H1 (cell line): ENCODE data around the gene ARHGDIG. TPM values are rescaled to one million over a fixed set of nuclear protein-coding genes. Genes with fewer than 3 reads are reported as not detected.

Experiments
- CTCF ChIA-PET: fragments of 300-600 bp; sonication (Branson Sonifier 250); formaldehyde crosslinking; loops from one replicate; lab custom pipeline; 2021; ENCODE audit not compliant: partially characterized antibody; lab: Charles Lee
- POLR2A ChIA-PET: fragments of 300-600 bp; sonication (Branson Sonifier 250); formaldehyde crosslinking; loops from one replicate; lab custom pipeline; 2021; ENCODE audit warnings: inconsistent platforms; ENCODE audit not compliant: partially characterized antibody; lab: Charles Lee
- DNase-seq, 2 experiments: peaks; one replicate each; pipeline versions ENCODE4 v3.0.0 to v3.0.0-alpha.2; 2010 to 2022; ENCODE audit warnings: low spot score in 2 of 2, low read depth in 1 of 2, mixed read lengths in 1 of 2
- FAIRE-seq: peaks from 2 replicates; lab custom pipeline; 2011; peaks lifted over from hg19 to GRCh38; lab: Jason Lieb, UNC
- H2AFZ ChIP-seq: 2 replicates; pipeline ENCODE4 v1.8.1; 2012; ENCODE audit warnings: low read length, inconsistent platforms
- H2AK5ac ChIP-seq: 2 replicates; pipeline ENCODE4 v1.6.1; 2013; ENCODE audit warnings: low read depth, low read length
- H2BK120ac ChIP-seq: replicated peaks from 2 replicates; pipeline ENCODE3; 2013; ENCODE audit warnings: low read depth, low read length, inconsistent platforms
- H2BK12ac ChIP-seq: 2 replicates; pipeline ENCODE4 v1.6.1; 2013; ENCODE audit warnings: low read depth, low read length
- H2BK15ac ChIP-seq: 2 replicates; pipeline ENCODE4 v1.6.1; 2013; ENCODE audit warnings: low read length
- H2BK20ac ChIP-seq: 2 replicates; pipeline ENCODE4 v1.6.1; 2013; ENCODE audit warnings: low read length
- H2BK5ac ChIP-seq: 2 replicates; pipeline ENCODE4 v1.6.1; 2013; ENCODE audit warnings: low read depth, low read length
- H3K14ac ChIP-seq: 2 replicates; pipeline ENCODE4 v1.6.1; 2013; ENCODE audit warnings: inconsistent platforms; ENCODE audit not compliant: insufficient read length
- H3K18ac ChIP-seq: 2 replicates; pipeline ENCODE4 v1.6.1; 2013; ENCODE audit warnings: low read length; ENCODE audit errors: extremely low read depth
- H3K23ac ChIP-seq: 2 replicates; pipeline ENCODE4 v1.6.1; 2013; ENCODE audit warnings: inconsistent platforms; ENCODE audit not compliant: insufficient read length
- H3K23me2 ChIP-seq: 2 replicates; pipeline ENCODE4 v1.6.1; 2013; ENCODE audit warnings: low read depth, low read length
- H3K27ac ChIP-seq: 2 replicates; pipeline ENCODE4 v1.6.1; 2011; ENCODE audit warnings: low read depth, low read length, inconsistent platforms
- H3K27me3 ChIP-seq, 4 experiments: replicated peaks in 1 of 4; 1 replicate in 1 of 4; 2 replicates in 3 of 4; pipeline versions ENCODE4 v1.6.1 to v1.8.1; 2011 to 2013; ENCODE audit warnings: low read length in 3 of 4, mild to moderate bottlenecking in 3 of 4, inconsistent platforms in 2 of 4, mixed read lengths in 2 of 4, moderate library complexity in 1 of 4; ENCODE audit not compliant: control insufficient read depth in 3 of 4, insufficient read depth in 3 of 4; ENCODE audit errors: extremely low read depth in 1 of 4
- H3K36me3 ChIP-seq, 4 experiments: 2 replicates each; pipeline versions ENCODE4 v1.6.1 to v1.8.1; 2011 to 2013; ENCODE audit warnings: mild to moderate bottlenecking in 4 of 4, low read length in 3 of 4, moderate library complexity in 2 of 4, control low read depth in 1 of 4, inconsistent platforms in 1 of 4; ENCODE audit not compliant: insufficient read depth in 4 of 4, control insufficient read depth in 2 of 4
- H3K4ac ChIP-seq: replicated peaks from 2 replicates; pipeline ENCODE3; 2013; ENCODE audit warnings: low read length, low read depth, mixed read lengths, inconsistent platforms; ENCODE audit not compliant: insufficient read length
- H3K4me1 ChIP-seq, 4 experiments: replicated peaks in 1 of 4; 1 replicate in 1 of 4; 2 replicates in 3 of 4; pipeline versions ENCODE4 v1.6.1 to v1.8.1; 2011 to 2013; ENCODE audit warnings: low read length in 3 of 4, inconsistent platforms in 2 of 4, mixed read lengths in 1 of 4; ENCODE audit not compliant: insufficient read depth in 4 of 4, control insufficient read depth in 3 of 4
- H3K4me2 ChIP-seq, 2 experiments: 2 replicates each; pipeline versions ENCODE4 v1.6.1 to v1.8.1; 2011 to 2013; ENCODE audit warnings: low read depth in 2 of 2, low read length in 2 of 2, control low read depth in 1 of 2, inconsistent platforms in 1 of 2, mild to moderate bottlenecking in 1 of 2; ENCODE audit not compliant: insufficient read depth in 1 of 2
- H3K4me3 ChIP-seq, 4 experiments: fragments of 200-600, 300-600 bp in 1 of 4; sonication (generic), shearing (Covaris generic), sonication (Bioruptor Twin) in 1 of 4; 2 replicates each; pipeline versions ENCODE4 v1.5.1 to v1.8.1; 2011 to 2016; ENCODE audit warnings: low read length in 4 of 4, low read depth in 3 of 4, control low read depth in 2 of 4, inconsistent platforms in 2 of 4, mild to moderate bottlenecking in 2 of 4, mixed read lengths in 1 of 4, moderate library complexity in 1 of 4; ENCODE audit not compliant: insufficient read depth in 2 of 4; ENCODE audit errors: extremely low read depth in 1 of 4
- H3K56ac ChIP-seq: replicated peaks from 2 replicates; pipeline ENCODE3; 2013; ENCODE audit warnings: low read depth, mild to moderate bottlenecking, mixed read lengths, low read length, inconsistent platforms; ENCODE audit not compliant: insufficient read length
- H3K79me1 ChIP-seq: 2 replicates; pipeline ENCODE4 v1.6.1; 2013; ENCODE audit warnings: low read depth, low read length, control low read depth
- H3K79me2 ChIP-seq, 2 experiments: 2 replicates each; pipeline versions ENCODE4 v1.6.1 to v1.8.1; 2012 to 2013; ENCODE audit warnings: low read length in 2 of 2, mild to moderate bottlenecking in 2 of 2, inconsistent platforms in 1 of 2; ENCODE audit not compliant: insufficient read depth in 2 of 2, control insufficient read depth in 1 of 2
- H3K9ac ChIP-seq, 4 experiments: replicated peaks in 1 of 4; 1 replicate in 1 of 4; 2 replicates in 3 of 4; pipeline versions ENCODE4 v1.6.1 to v1.8.1; 2011 to 2013; ENCODE audit warnings: low read depth in 3 of 4, low read length in 3 of 4, control low read depth in 2 of 4, mild to moderate bottlenecking in 2 of 4, moderate library complexity in 2 of 4, inconsistent platforms in 1 of 4; ENCODE audit errors: extremely low read depth in 1 of 4
- H3K9me3 ChIP-seq, 2 experiments: 2 replicates each; pipeline versions ENCODE4 v1.6.1 to v1.8.1; 2012 to 2013; ENCODE audit warnings: mild to moderate bottlenecking in 2 of 2, moderate library complexity in 2 of 2, control low read depth in 1 of 2, inconsistent platforms in 1 of 2, low read depth in 1 of 2, low read length in 1 of 2, mixed read lengths in 1 of 2; ENCODE audit not compliant: insufficient read depth in 2 of 2
- H4K20me1 ChIP-seq, 2 experiments: replicated peaks in 1 of 2; 2 replicates each; pipeline versions ENCODE3 to v1.8.1; 2011 to 2013; ENCODE audit warnings: inconsistent platforms in 2 of 2, low read length in 2 of 2, mild to moderate bottlenecking in 1 of 2; ENCODE audit not compliant: insufficient read depth in 2 of 2, control insufficient read depth in 1 of 2
- H4K5ac ChIP-seq: 2 replicates; pipeline ENCODE4 v1.6.1; 2013; ENCODE audit warnings: low read length, low read depth, mixed read lengths, inconsistent platforms; ENCODE audit not compliant: insufficient read length
- H4K8ac ChIP-seq: 2 replicates; pipeline ENCODE4 v1.8.0; 2013; ENCODE audit warnings: mild to moderate bottlenecking, moderate library complexity, low read length, inconsistent platforms; ENCODE audit not compliant: insufficient read depth; ENCODE audit errors: extremely low read depth
- H4K91ac ChIP-seq: replicated peaks from 2 replicates; pipeline ENCODE3; 2013; ENCODE audit warnings: low read length, mixed read lengths, inconsistent platforms; ENCODE audit not compliant: insufficient read length
- ASH2L ChIP-seq: fragments of 200-600, 300-600 bp; sonication (generic); IDR thresholded peaks from one replicate; pipeline ENCODE4 v1.7.1; 2017; ENCODE audit warnings: low read length
- CHD2 ChIP-seq: IDR thresholded peaks from 2 replicates; pipeline ENCODE4 v1.6.1; 2012; ENCODE audit warnings: low read length, improper control_type of control experiment
- EGR1 ChIP-seq: IDR thresholded peaks from 2 replicates; pipeline ENCODE4 v1.6.1; 2011; ENCODE audit warnings: low read depth, low read length, borderline replicate concordance
- EZH2 ChIP-seq: fragments of 200-600 bp; sonication (generic); IDR thresholded peaks from 2 replicates; pipeline ENCODE4 v1.7.1; 2012; ENCODE audit warnings: low read depth, mild to moderate bottlenecking, moderate library complexity, low read length, inconsistent platforms; ENCODE audit not compliant: severe bottlenecking
- MAX ChIP-seq: IDR thresholded peaks from 2 replicates; pipeline ENCODE4 v1.6.1; 2012; ENCODE audit warnings: inconsistent platforms
- POU5F1 ChIP-seq: IDR thresholded peaks from 2 replicates; pipeline ENCODE4 v1.6.1; 2011; ENCODE audit warnings: low read depth, mild to moderate bottlenecking, low read length, moderate library complexity
- RAD21 ChIP-seq, 2 experiments: IDR thresholded peaks in 1 of 2; conservative IDR thresholded peaks in 1 of 2; 2 replicates each; pipeline ENCODE4 v1.6.1; 2011; ENCODE audit warnings: low read depth in 2 of 2, low read length in 2 of 2, improper control_type of control experiment in 1 of 2, inconsistent platforms in 1 of 2, mild to moderate bottlenecking in 1 of 2, moderate library complexity in 1 of 2
- SIX5 ChIP-seq: IDR thresholded peaks from 2 replicates; pipeline ENCODE4 v1.6.1; 2011; ENCODE audit warnings: mild to moderate bottlenecking, low read depth, low read length
- TEAD4 ChIP-seq: IDR thresholded peaks from 2 replicates; pipeline ENCODE4 v1.6.1; 2012; ENCODE audit warnings: low read depth, low read length, inconsistent platforms, mixed read lengths
- WGBS, 2 experiments: shearing (Covaris generic) in 1 of 2; methylation state at CpG; one replicate each; pipeline versions ENCODE4 v1.1.6 to v1.1.7; 2013 to 2015; ENCODE audit warnings: low lambda C conversion rate in 2 of 2, mixed read lengths in 2 of 2, inconsistent platforms in 1 of 2, low coverage in 1 of 2, missing lambda C conversion rate in 1 of 2; ENCODE audit not compliant: insufficient replicate concordance in 2 of 2, insufficient coverage in 1 of 2, insufficient read length in 1 of 2; ENCODE audit errors: extremely low coverage in 1 of 2, missing lambda C conversion rate in 1 of 2; 5-methylcytosine and 5-hydroxymethylcytosine counted together
- polyA plus RNA-seq, 7 experiments: library from polyadenylated mRNA; depleted of rRNA in 3 of 7; stranded (reverse) in 5 of 7; unstranded in 2 of 7; fragments of >200 nt in 5 of 7; fragments of 200-250 nt in 2 of 7; gene quantifications; 1 replicate in 5 of 7; 2 replicates in 1 of 7; 4 replicates in 1 of 7; pipeline versions ENCODE4 v1.2.1 to v1.2.3, GENCODE V29; 2011 to 2013; ENCODE audit warnings: missing spikeins in 2 of 7, mixed read lengths in 2 of 7
- total RNA-seq: library from RNA; stranded (reverse); fragmentation: NEBNext Ultra II Directional; extraction: Animal tissue kit (Norgen Biotek cat#: 25700); gene quantifications from 2 replicates; pipeline ENCODE4 v1.2.1, GENCODE V29; 2021
- TF ChIP-seq, protein P1 (sequence below): IDR thresholded peaks from 2 replicates; pipeline ENCODE4 v1.6.1; 2011; ENCODE audit warnings: low read length, improper control_type of control experiment

Gene ARHGDIG
- total and polyA plus RNA-seq, 2 of the 8 experiments (the other 6 are each of a cell fraction or from before 2014, with no cell fraction given), result 1.2 to 2.9 TPM

DNA sequence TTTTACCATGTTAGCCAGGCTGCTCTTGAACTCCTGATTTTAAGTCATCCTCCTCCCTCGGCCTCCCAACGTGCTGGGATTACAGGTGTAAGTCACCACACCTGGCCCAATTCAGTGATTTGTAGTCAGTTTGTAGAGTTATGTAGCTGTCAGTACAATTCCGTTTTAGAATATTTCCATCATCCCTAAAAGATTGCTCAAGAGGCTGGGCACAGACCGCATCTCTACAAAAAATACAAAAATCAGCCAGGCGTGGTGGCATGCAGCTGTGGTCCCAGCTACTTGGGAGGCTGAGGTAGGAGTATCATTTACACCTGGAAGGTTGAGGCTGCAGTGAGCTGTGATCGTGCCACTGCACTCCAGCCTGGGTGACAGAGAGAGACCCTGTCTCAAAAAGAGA lies 25.2 kb upstream of the ARHGDIG start:
- CTCF ChIA-PET, result interaction anchor here (0.9 to 1.4 kb wide), 5 partner anchors 11 to 232 kb away, joined by 3 to 4 read pairs (median 3); no protein-coding TSS in a partner anchor
- H2BK12ac ChIP-seq, result no peak overlapping the region
- FAIRE-seq, result no peak
- no peak for TF ChIP-seq MAX
- no peak for TF ChIP-seq RAD21 (IDR thresholded peaks at IDR 0.05 in 1 of 2, conservative IDR thresholded peaks at IDR 0.05 in 1 of 2; ENCODE audit: low read depth in 2 of 2, low read length in 2 of 2)
- TF ChIP-seq POU5F1, result no peak
- no peak for TF ChIP-seq TEAD4
- TF ChIP-seq ASH2L, result no peak
- no peak for TF ChIP-seq SIX5
- no peak for TF ChIP-seq EZH2
- TF ChIP-seq, protein P1, sequence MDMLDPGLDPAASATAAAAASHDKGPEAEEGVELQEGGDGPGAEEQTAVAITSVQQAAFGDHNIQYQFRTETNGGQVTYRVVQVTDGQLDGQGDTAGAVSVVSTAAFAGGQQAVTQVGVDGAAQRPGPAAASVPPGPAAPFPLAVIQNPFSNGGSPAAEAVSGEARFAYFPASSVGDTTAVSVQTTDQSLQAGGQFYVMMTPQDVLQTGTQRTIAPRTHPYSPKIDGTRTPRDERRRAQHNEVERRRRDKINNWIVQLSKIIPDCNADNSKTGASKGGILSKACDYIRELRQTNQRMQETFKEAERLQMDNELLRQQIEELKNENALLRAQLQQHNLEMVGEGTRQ, result no peak
- no peak for TF ChIP-seq CHD2
- TF ChIP-seq EGR1, result no peak

More for the DNA sequence above, 25.2 kb upstream of the ARHGDIG start:
- H3K9me3 ChIP-seq, result no peaks in the 10 kb centered on the region
- H2BK5ac ChIP-seq, result no peak overlapping the region
- H4K8ac ChIP-seq, result no peak overlapping the region
- no peaks in the 10 kb centered on the region for H3K27me3 ChIP-seq
- no peak overlapping the region for H3K4ac ChIP-seq
- H2AFZ ChIP-seq, result no peak overlapping the region
- no peak overlapping the region for H3K27ac ChIP-seq
- H3K4me3 ChIP-seq, result no peak overlapping the region
- H3K23ac ChIP-seq, result no peak overlapping the region
- H2BK15ac ChIP-seq, result no peak overlapping the region
- peaks cover 2 to 19% (median 3%) of the 10 kb centered on the region in 4 experiments; a peak in 5 of 8 replicates for H3K36me3 ChIP-seq
- no peaks in the 10 kb centered on the region for H3K79me2 ChIP-seq
- no peak overlapping the region for H2AK5ac ChIP-seq
- no peak overlapping the region for H2BK120ac ChIP-seq
- H4K20me1 ChIP-seq, result peaks cover under 1 to 3% of the 10 kb centered on the region in 2 experiments
- no peak overlapping the region for H4K5ac ChIP-seq
- POLR2A ChIA-PET, result interaction anchor here (0.6 to 2.3 kb wide), 3 partner anchors 15 to 81 kb away, joined by 3 to 6 read pairs (median 5); partner anchors contain the start of gene LUC7L
- H3K14ac ChIP-seq, result no peak overlapping the region
- H4K91ac ChIP-seq, result no peak overlapping the region
- H3K56ac ChIP-seq, result no peak overlapping the region
- 87% methylated on average over 6 of the region's 6 CpGs; no CpG with 5 or more reads in 1 of the 2 experiments for WGBS, 2 experiments
- no peak overlapping the region for H3K4me2 ChIP-seq
- H3K18ac ChIP-seq, result no peak overlapping the region
- no peaks in the 10 kb centered on the region for H3K4me1 ChIP-seq
- H2BK20ac ChIP-seq, result no peak overlapping the region
- H3K79me1 ChIP-seq, result no peaks in the 10 kb centered on the region; the same call in none of the 2 replicates
- H3K9ac ChIP-seq, result no peak overlapping the region
- H3K23me2 ChIP-seq, result no peaks in the 10 kb centered on the region
- no peak for DNase-seq
